AG08396 (cell line): Measurements from ENCODE around the gene ATP2B2.

ENCODE experiments used
- DNase-seq: peaks from one replicate; pipeline ENCODE4 v3.0.0; 2012; ENCODE audit warnings: low spot score, mixed read lengths

ATP2B2 gene

GRCh38 chr3:10493202-10493589 is 12.2 kb downstream of the ATP2B2 start:
- DNase-seq: no peak

- DNase-seq: no peak
These were observed 12.8 kb downstream of the ATP2B2 start for GRCh38 chr3:10492364-10493201.

GRCh38 chr3:10489746-10490483 is 15.5 kb downstream of the ATP2B2 start:
- DNase-seq: no peak

- DNase-seq: no peak
These were observed 17.3 kb downstream of the ATP2B2 start for GRCh38 chr3:10487988-10488633.

GRCh38 chr3:10485806-10486205 is 19.6 kb downstream of the ATP2B2 start:
- no peak for DNase-seq

GRCh38 chr3:10485380-10485779 is 20.0 kb downstream of the ATP2B2 start:
- no peak for DNase-seq

- DNase-seq: no peak
These were observed 20.7 kb downstream of the ATP2B2 start for GRCh38 chr3:10484709-10485108.

GRCh38 chr3:10483686-10484345 is 21.6 kb downstream of the ATP2B2 start:
- DNase-seq: no peak

GRCh38 chr3:10483364-10483675 is 22.1 kb downstream of the ATP2B2 start:
- no peak for DNase-seq

DNA sequence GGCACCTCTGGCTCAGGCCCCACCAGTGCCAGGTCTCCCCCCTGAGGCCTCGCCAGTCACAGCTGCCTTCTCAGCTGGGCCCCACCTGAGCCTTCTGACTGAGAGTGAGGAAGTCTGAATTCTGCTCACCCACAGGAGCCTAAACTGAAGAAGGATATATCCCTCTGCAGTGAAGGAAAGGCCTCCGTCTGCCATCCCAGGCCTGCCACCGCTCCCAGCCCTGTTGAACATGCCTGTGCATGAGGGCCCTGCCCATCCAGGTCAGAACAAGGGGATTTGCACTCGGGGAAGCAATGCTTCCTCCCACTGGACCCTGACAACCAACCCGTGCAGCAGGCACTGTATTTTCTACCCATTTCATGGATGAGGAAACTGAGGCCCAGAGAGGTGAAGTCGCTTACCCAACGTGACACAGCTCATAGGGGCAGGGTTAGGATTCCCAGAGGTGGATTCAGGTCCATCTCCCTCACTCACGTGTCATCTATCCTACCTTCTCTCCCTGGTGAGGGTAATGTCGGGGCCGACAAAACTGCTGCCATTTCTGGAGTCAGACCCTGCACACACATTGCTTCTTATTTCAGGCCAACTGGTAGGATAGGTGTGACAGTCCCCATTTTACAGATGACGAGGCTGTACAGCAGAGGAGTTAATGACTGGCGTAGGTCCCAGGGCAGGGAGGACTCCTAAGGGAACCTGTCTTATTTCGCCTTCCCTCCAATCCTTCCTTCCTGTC is 22.6 kb downstream of the ATP2B2 start:
- DNase-seq: no peak

- DNase-seq: no peak
These were observed 24.5 kb downstream of the ATP2B2 start for GRCh38 chr3:10480871-10481378.

- DNase-seq: no peak
These were observed 26.1 kb downstream of the ATP2B2 start for GRCh38 chr3:10479311-10479710.

- no peak for DNase-seq
These were observed 29.4 kb downstream of the ATP2B2 start for GRCh38 chr3:10475983-10476382.

- DNase-seq: no peak
These were observed 30.5 kb downstream of the ATP2B2 start for GRCh38 chr3:10474847-10475246.

DNA sequence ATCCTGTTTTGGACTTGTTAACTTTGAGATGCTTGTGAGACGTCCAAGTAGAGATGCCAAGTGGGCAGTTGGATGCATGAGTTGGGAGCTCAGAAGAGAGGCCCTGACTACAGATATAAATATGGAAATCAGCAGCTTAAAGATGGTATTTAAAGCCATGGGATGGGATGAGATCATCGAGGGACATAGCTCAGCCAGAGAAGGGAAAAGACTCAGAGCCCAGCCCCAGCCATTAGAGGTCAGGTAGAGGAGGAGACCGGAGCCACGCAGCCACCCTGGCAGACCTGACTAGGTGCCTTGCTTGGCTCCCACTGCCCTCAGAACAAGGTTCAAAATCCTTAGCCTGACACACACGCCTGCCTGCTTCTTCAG is 31.1 kb downstream of the ATP2B2 start:
- DNase-seq: no peak

- DNase-seq: no peak
These were observed 31.7 kb downstream of the ATP2B2 start for GRCh38 chr3:10473581-10474274.

DNA sequence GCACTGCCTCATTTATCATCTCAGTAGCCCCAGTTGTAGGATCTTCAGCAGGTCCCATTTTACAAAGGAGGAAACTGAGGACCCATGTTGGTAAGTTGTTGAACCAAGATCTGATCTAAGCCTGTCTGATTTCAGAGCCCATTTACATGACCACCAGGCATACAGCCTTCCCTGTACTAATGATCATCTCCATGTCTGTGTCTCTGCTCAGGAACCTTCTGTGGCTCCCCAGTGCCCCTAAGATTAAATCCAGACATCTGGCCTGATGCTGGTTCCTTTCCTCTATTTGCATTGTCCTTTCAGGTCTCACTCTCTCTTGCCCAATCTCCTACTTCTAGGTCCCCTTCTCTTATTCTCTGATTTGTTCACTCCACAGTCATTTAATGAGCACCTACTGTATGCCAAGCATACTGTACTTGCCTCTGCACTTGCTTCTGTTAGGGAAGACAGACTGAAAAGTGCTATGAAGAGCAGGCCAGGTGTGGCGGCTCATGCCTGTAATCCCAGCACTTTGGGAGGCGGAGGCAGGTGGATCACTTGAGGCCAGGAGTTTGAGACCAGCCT is 32.4 kb downstream of the ATP2B2 start:
- DNase-seq: no peak

GRCh38 chr3:10471054-10471688 is 34.2 kb downstream of the ATP2B2 start:
- DNase-seq: no peak

- DNase-seq: no peak
These were observed 35.0 kb downstream of the ATP2B2 start for GRCh38 chr3:10470120-10471053.
